ENCODE data around the gene CECR2.
"Not testable (repeated sequence)": the region's sequence is repeated elsewhere in the genome, so short reads cannot be mapped to it uniquely, and the experiment has no call there.

The CECR2 gene

DNA sequence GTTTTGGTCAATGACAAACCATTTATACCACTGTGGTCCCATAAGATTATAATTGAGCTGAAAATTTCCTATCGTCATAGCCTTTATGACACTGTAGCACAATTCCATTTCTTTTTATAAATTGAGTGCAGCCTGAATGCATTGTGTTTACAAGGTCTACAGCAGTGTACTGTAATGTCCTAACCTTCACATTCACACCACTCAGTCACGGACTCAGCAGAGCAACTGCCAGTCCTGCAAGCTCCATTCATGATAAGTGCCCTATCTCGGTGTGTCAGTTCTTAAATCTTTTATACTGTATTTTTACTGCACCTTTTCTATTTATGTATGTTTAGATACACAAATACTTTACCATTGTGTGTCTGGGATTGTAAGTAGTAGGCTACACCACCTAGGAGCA, 138.8 kb downstream of the CECR2 start:
- Histone ChIP-seq H3K9me3 (ENCODE audit: insufficient read depth, low read length) (no peaks in the 10 kb centered on the region), H3K9ac (ENCODE audit: insufficient read length, low read depth) (no peak overlapping the region), H3K4me3 (ENCODE audit: insufficient read length, low read depth) (no peak overlapping the region), H3K4me1 (ENCODE audit: insufficient read depth, insufficient read length) (no peaks in the 10 kb centered on the region), H3K36me3 (ENCODE audit: insufficient read depth, insufficient read length, low read length) (peaks cover 50% of the 10 kb centered on the region), H3K27me3 (ENCODE audit: insufficient read depth, insufficient read length) (no peaks in the 10 kb centered on the region)
- no peak for TF ChIP-seq SUZ12 (IDR thresholded peaks at IDR 0.05; ENCODE audit: extremely low read depth, insufficient read depth, insufficient read length)
- TF ChIP-seq ZNF274 (IDR thresholded peaks at IDR 0.05; ENCODE audit: low read depth, low read length): no peak
- no peak for TF ChIP-seq YY1 (IDR thresholded peaks at IDR 0.05; ENCODE audit: insufficient read depth, insufficient read length)
- no peak for DNase-seq (ENCODE audit: low read depth, low spot score)

DNA sequence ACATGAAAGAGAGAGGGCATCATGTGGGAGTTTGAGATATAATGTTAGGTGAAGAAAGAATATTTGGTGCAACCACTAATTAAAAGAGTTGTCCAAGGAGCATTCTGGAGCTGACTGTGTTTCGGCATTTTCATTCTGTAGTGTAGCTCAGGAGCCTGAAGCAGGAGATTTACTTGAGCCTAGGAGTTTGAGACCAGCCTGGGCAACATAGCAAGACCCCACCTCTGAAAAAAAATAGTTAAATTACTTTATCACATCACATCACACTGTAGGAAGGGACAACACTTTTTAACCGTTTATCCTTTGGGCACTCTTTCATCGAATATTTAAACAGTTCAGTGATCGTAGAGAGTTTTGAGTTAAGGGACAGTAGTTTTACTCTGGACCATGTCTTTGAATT, 143.7 kb downstream of the CECR2 start:
- no peak overlapping the region for H3K4me3 ChIP-seq (ENCODE audit: insufficient read length, low read depth)
- TF ChIP-seq YY1 (IDR thresholded peaks at IDR 0.05; ENCODE audit: insufficient read depth, insufficient read length) (no peak), SUZ12 (IDR thresholded peaks at IDR 0.05; ENCODE audit: extremely low read depth, insufficient read depth, insufficient read length) (no peak), ZNF274 (IDR thresholded peaks at IDR 0.05; ENCODE audit: low read depth, low read length) (no peak)
- no peaks in the 10 kb centered on the region for H3K9me3 ChIP-seq (ENCODE audit: insufficient read depth, low read length)
- no peak for DNase-seq (ENCODE audit: low read depth, low spot score)
- peaks cover 15% of the 10 kb centered on the region for H3K36me3 ChIP-seq (ENCODE audit: insufficient read depth, insufficient read length, low read length)
- no peaks in the 10 kb centered on the region for H3K27me3 ChIP-seq (ENCODE audit: insufficient read depth, insufficient read length)
- no peak overlapping the region for H3K9ac ChIP-seq (ENCODE audit: insufficient read length, low read depth)
- H3K4me1 ChIP-seq (ENCODE audit: insufficient read depth, insufficient read length): no peaks in the 10 kb centered on the region

- Histone ChIP-seq H3K9ac (ENCODE audit: insufficient read length, low read depth) (no peak overlapping the region), H3K27me3 (ENCODE audit: insufficient read depth, insufficient read length) (no peaks in the 10 kb centered on the region), H3K4me3 (ENCODE audit: insufficient read length, low read depth) (no peak overlapping the region), H3K9me3 (ENCODE audit: insufficient read depth, low read length) (no peaks in the 10 kb centered on the region), H3K36me3 (ENCODE audit: insufficient read depth, insufficient read length, low read length) (peaks cover 9% of the 10 kb centered on the region), H3K4me1 (ENCODE audit: insufficient read depth, insufficient read length) (no peaks in the 10 kb centered on the region)
- TF ChIP-seq YY1 (IDR thresholded peaks at IDR 0.05; ENCODE audit: insufficient read depth, insufficient read length): no peak
- no peak for TF ChIP-seq SUZ12 (IDR thresholded peaks at IDR 0.05; ENCODE audit: extremely low read depth, insufficient read depth, insufficient read length)
- DNase-seq (ENCODE audit: low read depth, low spot score): no peak
These were observed 144.4 kb downstream of the CECR2 start for GRCh38 chr22:17513612-17514011.

GRCh38 chr22:17514084-17514483, 144.8 kb downstream of the CECR2 start:
- no peaks in the 10 kb centered on the region for H3K9me3 ChIP-seq (ENCODE audit: insufficient read depth, low read length)
- H3K4me1 ChIP-seq (ENCODE audit: insufficient read depth, insufficient read length): no peaks in the 10 kb centered on the region
- no peaks in the 10 kb centered on the region for H3K27me3 ChIP-seq (ENCODE audit: insufficient read depth, insufficient read length)
- no peak overlapping the region for H3K4me3 ChIP-seq (ENCODE audit: insufficient read length, low read depth)
- DNase-seq (ENCODE audit: low read depth, low spot score): no peak
- TF ChIP-seq SUZ12 (IDR thresholded peaks at IDR 0.05; ENCODE audit: extremely low read depth, insufficient read depth, insufficient read length) (no peak), YY1 (IDR thresholded peaks at IDR 0.05; ENCODE audit: insufficient read depth, insufficient read length) (no peak), ZNF274 (IDR thresholded peaks at IDR 0.05; ENCODE audit: low read depth, low read length) (no peak)
- no peak overlapping the region for H3K9ac ChIP-seq (ENCODE audit: insufficient read length, low read depth)
- peaks cover 6% of the 10 kb centered on the region for H3K36me3 ChIP-seq (ENCODE audit: insufficient read depth, insufficient read length, low read length)

- TF ChIP-seq YY1 (IDR thresholded peaks at IDR 0.05; ENCODE audit: insufficient read depth, insufficient read length) (no peak), ZNF274 (IDR thresholded peaks at IDR 0.05; ENCODE audit: low read depth, low read length) (no peak), SUZ12 (IDR thresholded peaks at IDR 0.05; ENCODE audit: extremely low read depth, insufficient read depth, insufficient read length) (no peak)
- Histone ChIP-seq H3K4me1 (ENCODE audit: insufficient read depth, insufficient read length) (no peaks in the 10 kb centered on the region), H3K9ac (ENCODE audit: insufficient read length, low read depth) (no peak overlapping the region), H3K4me3 (ENCODE audit: insufficient read length, low read depth) (no peak overlapping the region), H3K9me3 (ENCODE audit: insufficient read depth, low read length) (no peaks in the 10 kb centered on the region), H3K36me3 (ENCODE audit: insufficient read depth, insufficient read length, low read length) (no peaks in the 10 kb centered on the region), H3K27me3 (ENCODE audit: insufficient read depth, insufficient read length) (no peaks in the 10 kb centered on the region)
- no peak for DNase-seq (ENCODE audit: low read depth, low spot score)
These were observed 149.1 kb downstream of the CECR2 start for GRCh38 chr22:17518406-17518805.

DNA sequence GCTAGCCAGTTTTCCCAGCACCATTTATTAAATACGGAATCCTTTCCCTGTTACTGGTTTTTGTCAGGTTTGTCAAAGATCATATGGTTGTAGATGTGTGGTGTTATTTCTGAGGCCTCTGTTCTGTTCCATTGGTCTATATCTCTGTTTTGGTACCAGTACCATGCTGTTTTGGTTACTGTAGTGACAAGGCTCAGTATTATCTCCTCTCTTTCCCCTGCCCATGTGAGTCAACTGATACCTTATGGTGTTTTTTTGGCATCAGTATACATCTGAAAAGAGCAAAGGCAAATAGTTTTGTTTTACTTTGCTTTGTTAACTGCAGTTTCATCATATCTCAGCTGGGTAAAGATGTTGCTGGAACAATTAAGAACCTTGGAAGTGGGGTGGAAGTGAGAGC, 152.7 kb downstream of the CECR2 start:
- not testable (repeated sequence) for H3K27me3 ChIP-seq (ENCODE audit: insufficient read depth, insufficient read length); H3K9ac ChIP-seq (ENCODE audit: insufficient read length, low read depth); H3K9me3 ChIP-seq (ENCODE audit: insufficient read depth, low read length); H3K4me1 ChIP-seq (ENCODE audit: insufficient read depth, insufficient read length); H3K4me3 ChIP-seq (ENCODE audit: insufficient read length, low read depth); DNase-seq (ENCODE audit: low read depth, low spot score)
- peaks cover 15% of the 10 kb centered on the region for H3K36me3 ChIP-seq (ENCODE audit: insufficient read depth, insufficient read length, low read length)

DNA sequence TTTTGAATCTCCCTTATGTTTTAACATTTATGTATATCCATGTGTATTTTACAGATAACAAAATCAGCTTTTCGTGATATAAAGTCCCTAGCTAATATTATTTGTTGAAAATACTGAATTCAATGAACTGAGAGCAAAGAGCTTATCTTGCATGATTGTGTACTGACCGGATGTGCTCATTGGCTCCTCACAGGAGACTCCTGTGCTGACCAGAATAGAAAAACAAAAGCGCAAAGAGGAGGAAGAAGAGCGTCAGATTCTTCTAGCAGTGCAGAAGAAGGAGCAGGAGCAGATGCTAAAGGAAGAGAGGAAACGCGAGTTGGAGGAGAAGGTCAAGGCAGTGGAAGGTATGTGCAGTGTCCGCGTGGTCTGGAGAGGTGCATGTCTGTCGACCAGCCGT, 154.7 kb downstream of the CECR2 start:
- Histone ChIP-seq H3K9ac (ENCODE audit: insufficient read length, low read depth) (no peak overlapping the region), H3K36me3 (ENCODE audit: insufficient read depth, insufficient read length, low read length) (peaks cover 20% of the 10 kb centered on the region), H3K4me3 (ENCODE audit: insufficient read length, low read depth) (no peak overlapping the region), H3K27me3 (ENCODE audit: insufficient read depth, insufficient read length) (no peaks in the 10 kb centered on the region), H3K4me1 (ENCODE audit: insufficient read depth, insufficient read length) (no peaks in the 10 kb centered on the region), H3K9me3 (ENCODE audit: insufficient read depth, low read length) (no peaks in the 10 kb centered on the region)
- no peak for DNase-seq (ENCODE audit: low read depth, low spot score)
- TF ChIP-seq SUZ12 (IDR thresholded peaks at IDR 0.05; ENCODE audit: extremely low read depth, insufficient read depth, insufficient read length) (no peak), YY1 (IDR thresholded peaks at IDR 0.05; ENCODE audit: insufficient read depth, insufficient read length) (no peak), ZNF274 (IDR thresholded peaks at IDR 0.05; ENCODE audit: low read depth, low read length) (no peak)

- Histone ChIP-seq H3K9me3 (ENCODE audit: insufficient read depth, low read length) (no peaks in the 10 kb centered on the region), H3K4me3 (ENCODE audit: insufficient read length, low read depth) (no peak overlapping the region), H3K9ac (ENCODE audit: insufficient read length, low read depth) (no peak overlapping the region), H3K4me1 (ENCODE audit: insufficient read depth, insufficient read length) (no peaks in the 10 kb centered on the region), H3K36me3 (ENCODE audit: insufficient read depth, insufficient read length, low read length) (peaks cover 45% of the 10 kb centered on the region), H3K27me3 (ENCODE audit: insufficient read depth, insufficient read length) (no peaks in the 10 kb centered on the region)
- TF ChIP-seq SUZ12 (IDR thresholded peaks at IDR 0.05; ENCODE audit: extremely low read depth, insufficient read depth, insufficient read length): no peak
- no peak for TF ChIP-seq YY1 (IDR thresholded peaks at IDR 0.05; ENCODE audit: insufficient read depth, insufficient read length)
- no peak for TF ChIP-seq ZNF274 (IDR thresholded peaks at IDR 0.05; ENCODE audit: low read depth, low read length)
- no peak for DNase-seq (ENCODE audit: low read depth, low spot score)
These were observed 167.0 kb downstream of the CECR2 start for GRCh38 chr22:17536269-17536668.
